Right atrium auricular region (tissue), 2 donors: ENCODE measurements around the gene RIPK3. TPM values are rescaled to one million over a fixed set of nuclear protein-coding genes. Genes with fewer than 3 reads are reported as not detected.

Source experiments
- DNase-seq: peaks from one replicate; pipeline ENCODE4 v3.0.0-alpha.2; 2019; ENCODE audit warnings: low spot score
- H3K27ac ChIP-seq, 2 donors: fragments of 200-600 bp; sonication (generic); 1 replicate in 1 of 2; 2 replicates in 1 of 2; pipeline ENCODE4 v1.5.1; 2016 to 2019
- H3K27me3 ChIP-seq, 2 donors: fragments of 200-600 bp; sonication (generic); one replicate each; pipeline versions ENCODE4 v1.5.1 to v1.6.0; 2017 to 2019
- H3K36me3 ChIP-seq: fragments of 200-600 bp; sonication (generic); one replicate; pipeline ENCODE4 v1.5.1; 2016
- H3K4me1 ChIP-seq, 2 donors: fragments of 200-600 bp; sonication (generic); one replicate each; pipeline versions ENCODE4 v1.5.1 to v1.6.0; 2017 to 2019
- H3K4me3 ChIP-seq, 2 donors: fragments of 200-600 bp; sonication (generic); 1 replicate in 1 of 2; 2 replicates in 1 of 2; pipeline ENCODE4 v1.5.1; 2017 to 2019; ENCODE audit warnings: mild to moderate bottlenecking in 1 of 2, moderate library complexity in 1 of 2
- H3K9me3 ChIP-seq, 2 donors: fragments of 200-600 bp; sonication (generic); one replicate each; pipeline ENCODE4 v1.5.1; 2019
- CTCF ChIP-seq, 2 donors: fragments of 200-600 bp; sonication (generic); IDR thresholded peaks; one replicate each; pipeline ENCODE4 v1.5.1; 2019; ENCODE audit warnings: antibody characterized with exemption in 2 of 2
- total RNA-seq, 2 donors: library from RNA; depleted of rRNA; stranded (reverse); fragments of >200 nt; gene quantifications; one replicate each; pipeline ENCODE4 v1.1.0, GENCODE V29; 2016

The RIPK3 gene
- total RNA-seq, 2 donors from 2014 or later, result 1.9 to 3.8 TPM

GRCh38 chr14:24314377-24315193 is 25.2 kb downstream of the RIPK3 start:
- TF ChIP-seq CTCF (IDR thresholded peaks at IDR 0.05), result no peak
- Histone ChIP-seq H3K27me3 (no peaks in the 10 kb centered on the region), H3K9me3 (no peaks in the 10 kb centered on the region), H3K27ac (peak overlapping the region in 1 of 2 donors; percentile 26), H3K4me3 (no peak overlapping the region), H3K36me3 (no peaks in the 10 kb centered on the region), H3K4me1 (peaks cover 0 to 73% of the 10 kb centered on the region in 2 donors)
- no peak for DNase-seq

GRCh38 chr14:24313913-24314312 is 25.9 kb downstream of the RIPK3 start:
- Histone ChIP-seq H3K27me3 (no peaks in the 10 kb centered on the region), H3K4me1 (peaks cover 0 to 75% of the 10 kb centered on the region in 2 donors), H3K9me3 (no peaks in the 10 kb centered on the region), H3K4me3 (no peak overlapping the region), H3K27ac (peak overlapping the region in 1 of 2 donors; percentile 26), H3K36me3 (no peaks in the 10 kb centered on the region)
- TF ChIP-seq CTCF (IDR thresholded peaks at IDR 0.05), result no peak
- DNase-seq, result no peak

- Histone ChIP-seq H3K27me3 (no peaks in the 10 kb centered on the region), H3K36me3 (no peaks in the 10 kb centered on the region), H3K9me3 (no peaks in the 10 kb centered on the region), H3K27ac (peak overlapping the region; percentile 75 to 86), H3K4me3 (no peak overlapping the region), H3K4me1 (peaks cover 0 to 76% of the 10 kb centered on the region in 2 donors)
- no peak for DNase-seq
- TF ChIP-seq CTCF (IDR thresholded peaks at IDR 0.05), result no peak
These were observed 26.9 kb downstream of the RIPK3 start for GRCh38 chr14:24312736-24313507.

GRCh38 chr14:24311837-24312615 is 27.8 kb downstream of the RIPK3 start:
- Histone ChIP-seq H3K27ac (peak overlapping the region; percentile 75 to 86), H3K27me3 (no peaks in the 10 kb centered on the region), H3K9me3 (no peaks in the 10 kb centered on the region), H3K36me3 (peaks cover 3% of the 10 kb centered on the region), H3K4me1 (peaks cover 0 to 75% of the 10 kb centered on the region in 2 donors), H3K4me3 (peak overlapping the region in 1 of 2 donors; percentile 64)
- no peak for TF ChIP-seq CTCF (IDR thresholded peaks at IDR 0.05)
- DNase-seq, result no peak
